ENCODE measurements around the gene DNAJC2.

Gene DNAJC2

DNA sequence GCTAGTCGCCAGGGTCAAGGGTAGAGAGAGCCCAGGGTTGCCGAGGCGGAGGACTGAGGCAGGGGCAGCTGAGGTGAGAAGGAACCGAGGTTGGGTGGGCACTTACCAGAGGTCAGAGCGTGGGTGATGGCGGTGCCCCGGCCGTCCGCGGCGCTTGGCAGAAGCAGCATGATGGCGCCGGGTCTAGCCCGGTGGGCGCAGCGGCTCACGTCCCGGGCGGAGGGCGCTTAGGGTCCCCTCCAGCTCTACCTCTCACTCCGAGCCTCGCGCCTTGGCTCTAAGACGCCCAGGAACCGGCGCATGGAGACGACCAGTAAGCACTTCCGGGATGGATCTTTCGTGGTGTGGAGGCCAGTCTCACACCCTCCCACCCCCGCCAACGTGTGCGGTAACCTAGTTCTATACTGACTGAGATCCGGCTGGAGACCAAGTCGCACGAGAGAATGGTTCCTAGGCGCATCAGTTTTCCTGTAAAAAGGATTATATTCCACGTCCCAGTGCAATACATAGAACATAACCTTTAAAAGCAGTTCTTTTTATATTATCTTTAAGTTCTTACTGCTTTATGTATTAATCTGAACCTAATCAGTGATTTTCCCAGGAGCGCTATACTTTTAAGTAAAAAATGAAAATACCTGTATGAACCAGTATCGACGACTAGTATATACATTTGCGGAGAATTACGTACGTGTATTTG, at the start of gene DNAJC2:
TSS of gene DNAJC2 (minus strand) at position 315 of the 697 bp plus-strand sequence. CDS start at position 170, 145 bp downstream.
- DNase-seq = peak; percentile 56

GRCh38 chr7:103391976-103392375, 47.4 kb upstream of the DNAJC2 start:
- DNase-seq = no peak

DNA sequence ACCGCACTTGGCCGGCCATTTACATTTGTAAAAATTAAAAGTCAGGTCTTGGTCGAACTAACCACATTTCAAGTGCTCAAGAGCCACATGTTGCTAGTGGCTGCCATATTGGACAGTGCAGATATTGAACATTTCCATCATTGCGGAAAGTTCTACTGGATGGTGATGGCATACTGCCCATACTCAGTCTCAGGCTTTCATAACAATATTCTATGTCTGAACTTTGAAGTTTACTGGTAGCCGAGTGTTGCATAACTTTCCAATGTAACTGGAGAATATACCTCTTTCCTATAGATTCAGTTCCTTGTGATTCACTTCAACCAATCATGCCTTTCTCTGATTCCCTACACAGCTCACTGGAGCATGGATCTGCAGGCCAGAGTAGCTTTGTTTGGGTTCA, 46.6 kb upstream of the DNAJC2 start:
- DNase-seq = no peak

GRCh38 chr7:103389263-103389662, 44.7 kb upstream of the DNAJC2 start:
- DNase-seq = no peak

DNA sequence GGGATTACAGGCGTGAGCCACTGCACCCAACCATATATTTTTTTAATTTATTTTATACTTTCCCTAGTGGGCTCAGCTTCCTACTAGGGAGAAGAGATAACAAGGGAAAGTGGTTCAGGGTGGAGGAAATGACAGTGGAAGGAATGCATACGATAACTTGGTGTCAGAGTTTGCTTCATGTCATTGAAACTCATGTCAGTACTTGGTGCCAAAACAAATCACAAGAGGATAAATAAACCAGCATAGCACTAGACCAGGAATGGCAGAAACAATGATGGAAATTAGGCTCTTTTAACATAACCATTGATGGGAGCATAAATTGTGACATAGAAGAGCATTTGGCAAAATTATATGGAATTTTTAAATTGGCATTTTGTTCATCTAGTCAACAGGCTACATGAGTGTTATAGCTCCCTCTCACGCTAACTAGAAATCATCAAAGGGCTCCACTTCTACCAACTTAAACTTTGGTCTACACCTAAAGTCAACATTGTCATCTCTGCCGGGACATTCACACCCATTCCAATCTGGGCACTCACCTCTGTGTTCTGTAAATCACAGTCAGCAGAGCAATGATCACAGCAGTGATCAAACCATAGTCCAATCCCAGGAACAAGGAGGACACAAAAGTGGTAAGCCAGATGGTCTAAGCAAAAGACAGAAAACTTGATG, 44.0 kb upstream of the DNAJC2 start:
- DNase-seq = no peak

GRCh38 chr7:103387242-103387641, 42.7 kb upstream of the DNAJC2 start:
- no peak for DNase-seq

- no peak for DNase-seq
Observed at GRCh38 chr7:103382032-103382402, 37.5 kb upstream of the DNAJC2 start.

DNA sequence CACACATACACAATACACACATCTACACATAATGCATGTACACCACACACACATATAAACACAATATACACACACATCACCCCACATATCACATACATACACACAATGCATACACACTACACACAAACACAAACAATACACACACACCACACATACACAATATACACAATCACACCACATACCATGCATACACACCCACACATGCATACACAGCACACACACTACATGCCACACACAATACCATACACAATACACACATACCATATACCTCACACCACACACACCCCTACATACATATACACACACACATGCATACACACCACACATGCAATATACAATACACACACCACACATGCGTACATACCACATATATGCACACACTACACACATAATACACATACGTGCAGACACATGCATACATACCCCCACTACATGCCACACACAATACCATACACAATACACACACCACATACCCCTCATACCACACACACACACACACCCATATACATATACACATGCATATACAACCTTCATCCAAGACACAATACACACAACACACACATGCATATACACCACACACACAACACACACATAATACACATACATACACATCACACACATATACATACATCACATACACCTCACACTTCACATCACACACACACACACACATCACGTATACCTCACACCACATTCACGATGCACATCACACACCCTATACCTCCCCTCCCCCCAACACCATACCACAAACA, 36.9 kb upstream of the DNAJC2 start:
- no peak for DNase-seq

DNA sequence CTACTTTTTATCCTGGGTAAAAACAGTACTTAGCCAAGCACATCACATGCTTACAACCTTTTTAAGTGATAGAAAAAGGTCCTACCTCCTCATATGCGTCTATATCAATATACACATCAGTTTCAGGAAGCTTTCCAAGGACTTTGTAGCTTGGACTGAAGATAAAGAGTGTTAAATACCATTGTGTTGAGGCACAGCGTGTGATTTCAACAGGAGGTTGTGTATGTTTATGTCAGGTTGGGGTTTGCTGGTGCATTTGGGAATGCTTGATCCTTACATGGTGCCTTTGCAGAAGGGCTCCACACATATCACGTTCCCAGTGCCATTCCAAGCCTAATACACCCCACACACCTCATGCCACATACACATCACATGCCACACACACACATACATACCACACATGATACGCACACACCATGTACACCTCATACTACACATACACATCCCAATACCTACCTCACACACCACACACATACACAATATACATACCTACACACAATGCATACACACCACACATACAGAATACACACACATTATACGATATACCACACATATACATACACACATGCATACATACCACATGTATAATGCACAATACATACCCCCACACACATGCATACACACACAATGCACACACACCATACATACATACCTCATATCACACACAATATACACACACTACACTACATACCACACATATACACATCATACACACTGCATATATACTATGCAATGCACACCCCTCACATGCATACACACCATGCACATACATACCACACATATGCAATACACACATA, 36.0 kb upstream of the DNAJC2 start:
- no peak for DNase-seq

DNA sequence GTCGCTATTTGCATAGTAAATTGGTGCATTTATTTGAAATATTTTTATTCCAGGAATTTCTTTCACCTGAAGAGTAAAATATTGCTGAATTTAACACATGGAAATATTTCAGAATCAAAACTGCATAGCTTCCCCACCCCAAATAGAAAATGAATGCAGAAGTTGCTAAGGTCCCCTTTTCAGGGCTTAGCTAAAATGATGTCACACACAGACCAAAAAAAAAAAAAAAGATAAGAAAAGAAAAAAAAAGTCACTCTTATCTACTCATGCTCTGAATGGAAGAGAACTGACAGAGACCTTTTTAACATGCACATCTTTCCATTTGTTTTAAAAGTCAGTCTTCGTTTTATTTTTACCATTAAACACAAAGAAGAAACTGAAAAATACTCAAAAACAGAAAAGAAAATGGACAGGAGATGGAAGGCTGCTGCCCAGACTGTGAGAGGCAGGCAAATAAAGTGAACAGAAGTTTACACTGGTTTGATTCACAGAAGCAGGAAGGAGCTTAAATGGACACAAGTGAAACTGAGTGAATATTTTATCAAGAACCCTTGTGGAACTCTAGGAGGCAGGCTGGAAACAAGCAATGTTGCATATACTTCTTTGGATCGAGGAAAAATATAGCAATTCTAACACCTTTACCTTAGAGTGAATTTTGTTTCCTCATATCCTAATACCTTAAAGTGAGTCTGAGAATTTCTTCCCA, 34.9 kb upstream of the DNAJC2 start:
- no peak for DNase-seq

DNA sequence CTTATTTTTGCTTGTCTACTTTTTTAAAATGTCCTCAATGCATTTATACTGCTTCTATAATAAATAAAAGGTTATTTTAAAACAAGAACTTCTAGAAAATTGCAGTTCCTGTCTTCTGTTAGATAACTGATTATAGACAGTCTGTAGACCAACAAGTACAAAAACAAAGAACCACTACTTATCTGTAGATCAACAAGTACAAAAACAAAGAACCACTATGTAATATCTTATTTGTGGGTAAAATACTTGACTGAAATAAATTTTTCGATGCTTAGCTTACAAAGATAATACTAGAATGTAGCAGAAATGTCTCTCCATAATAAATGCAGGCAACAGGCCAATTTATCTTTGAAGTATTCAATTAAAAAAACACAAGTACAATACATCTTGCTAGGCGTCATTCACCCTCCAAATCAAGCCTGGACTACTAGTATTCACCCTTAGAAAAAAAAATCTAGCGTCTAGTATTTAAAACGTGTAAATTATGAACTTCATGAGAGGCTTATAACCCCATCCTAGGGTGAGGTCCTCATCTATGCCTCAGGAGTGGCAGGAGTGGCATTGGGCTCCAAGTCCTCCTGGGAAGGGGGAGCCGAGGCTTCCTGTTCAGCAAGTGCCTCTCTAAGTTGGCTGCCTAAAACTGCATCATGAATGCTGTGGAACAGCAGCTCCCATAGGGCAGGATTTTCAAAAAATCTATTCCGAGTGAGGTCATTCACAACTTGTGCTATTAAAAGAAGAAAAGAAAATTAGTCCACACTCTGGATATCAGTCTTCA, 29.5 kb upstream of the DNAJC2 start:
- no peak for DNase-seq

DNA sequence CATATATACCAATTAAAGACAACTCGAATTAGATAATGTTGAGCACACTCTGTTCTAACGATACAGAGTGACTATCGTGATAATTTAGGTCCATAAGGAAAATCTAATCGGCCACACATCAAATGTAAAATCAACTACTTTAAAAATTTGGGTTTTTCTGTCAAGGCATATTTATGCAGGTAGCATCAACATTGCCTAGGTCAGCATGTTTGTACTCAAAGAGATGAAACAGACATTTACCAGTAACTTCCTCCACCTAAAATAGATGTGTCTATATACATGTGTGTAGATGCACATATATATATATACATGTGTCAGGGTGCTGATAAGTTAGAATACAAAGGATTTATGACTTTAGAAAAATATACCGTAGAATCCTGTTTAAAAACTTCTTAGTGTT, 24.9 kb upstream of the DNAJC2 start:
- no peak for DNase-seq

GRCh38 chr7:103349805-103350204, 5.2 kb upstream of the DNAJC2 start:
- no peak for DNase-seq

GRCh38 chr7:103348959-103349358, 4.4 kb upstream of the DNAJC2 start:
- DNase-seq = no peak

DNA sequence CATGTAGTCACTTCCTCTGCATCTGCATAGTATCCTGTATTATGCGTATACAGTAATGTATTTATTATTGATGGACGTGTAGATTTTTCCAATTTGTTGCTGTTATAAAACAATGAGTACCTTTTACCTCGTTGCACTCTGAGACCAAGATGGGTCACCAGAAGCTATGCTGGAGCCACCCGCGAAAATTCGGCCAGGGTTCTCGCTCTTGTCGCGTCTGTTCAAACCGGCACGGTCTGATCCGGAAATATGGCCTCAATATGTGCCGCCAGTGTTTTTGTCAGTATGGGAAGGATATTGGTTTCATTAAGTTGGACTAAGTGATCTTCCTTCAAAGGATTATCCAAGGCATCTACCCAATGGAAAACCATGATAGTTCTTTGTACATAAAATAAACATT, 3.9 kb upstream of the DNAJC2 start:
- no peak for DNase-seq

GRCh38 chr7:103347507-103348267, 3.1 kb upstream of the DNAJC2 start, which contains the start of gene PSMC2:
Gene PSMC2 (plus strand): TSS chr7:103347643. CDS start chr7:103347712, 69 bp downstream.
- peak; percentile 33 for DNase-seq

- DNase-seq = no peak
Observed at GRCh38 chr7:103346396-103346795, 1.8 kb upstream of the DNAJC2 start.

DNA sequence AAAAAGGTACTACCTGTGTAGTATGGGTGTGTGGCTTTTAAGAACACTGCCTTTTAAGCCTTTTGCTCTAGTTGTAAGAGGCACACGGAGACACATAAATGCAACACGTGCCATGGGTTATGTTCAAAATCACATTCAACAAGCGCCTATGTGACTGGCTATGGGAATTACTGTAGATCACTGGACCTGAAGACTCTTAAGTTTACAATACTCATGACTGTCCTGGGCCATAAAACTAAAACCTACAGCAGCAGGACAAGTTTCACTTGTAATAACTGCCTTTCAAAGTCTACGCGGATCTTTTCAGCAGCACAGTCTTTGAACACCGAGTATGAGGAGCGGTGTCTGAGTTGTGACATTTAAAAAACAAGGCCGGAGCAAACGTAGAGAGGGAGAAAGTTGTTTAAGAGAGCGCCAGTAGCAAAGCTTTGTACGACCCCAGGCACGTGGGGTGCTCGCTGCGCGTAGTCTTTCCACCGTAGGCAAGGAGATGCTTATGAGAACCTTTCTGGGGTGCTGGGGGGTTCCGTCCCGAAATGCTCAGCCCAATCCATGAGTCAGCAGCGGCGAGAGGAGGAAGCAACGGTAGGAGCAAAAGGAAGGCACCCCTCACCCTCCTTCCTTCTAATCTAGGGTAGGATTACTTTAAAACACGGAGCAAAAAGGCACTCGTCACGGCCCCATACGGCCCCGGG, 662 bp downstream of the DNAJC2 start:
- no peak for DNase-seq

DNA sequence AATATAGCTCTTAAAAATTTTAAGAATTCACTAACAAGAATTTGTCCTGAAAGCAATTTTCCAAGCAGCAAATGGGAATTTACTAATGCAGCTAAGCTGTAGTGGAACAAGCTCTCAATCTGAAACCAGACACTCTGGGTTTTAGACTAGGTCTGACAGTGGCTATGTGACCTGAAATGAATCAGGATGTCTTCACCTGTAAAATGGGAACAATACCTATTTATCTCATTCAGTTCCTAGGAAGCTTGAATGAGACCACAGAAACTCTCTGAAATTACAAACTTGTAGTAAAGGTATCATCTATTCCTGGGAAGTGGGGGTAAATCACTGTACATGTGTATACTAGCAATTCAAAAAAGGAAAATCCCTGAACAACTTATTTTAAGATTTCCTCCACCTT, 1.2 kb downstream of the DNAJC2 start:
- no peak for DNase-seq

DNA sequence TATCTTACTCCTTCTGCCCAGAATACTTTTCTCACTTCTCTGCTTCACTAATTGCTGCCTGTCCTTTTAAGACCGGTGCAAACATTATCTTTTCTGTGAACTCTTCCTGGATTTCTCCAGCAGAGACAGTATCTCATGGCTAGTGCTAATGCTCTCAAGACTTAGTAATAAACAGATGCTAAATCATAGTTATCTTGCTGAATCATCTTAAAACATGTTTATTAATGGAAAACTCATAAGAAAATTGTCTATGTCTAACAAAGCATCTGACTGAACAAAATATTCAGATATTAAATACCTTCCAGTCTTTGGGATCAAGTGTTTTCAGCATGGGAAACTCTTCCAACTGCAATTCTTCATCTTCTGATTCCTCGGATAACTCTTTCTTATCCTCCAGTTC, 3.1 kb downstream of the DNAJC2 start:
- DNase-seq = no peak

Data from T1000 (cell line).